ENCODE results near the gene TEX2.

DNA sequence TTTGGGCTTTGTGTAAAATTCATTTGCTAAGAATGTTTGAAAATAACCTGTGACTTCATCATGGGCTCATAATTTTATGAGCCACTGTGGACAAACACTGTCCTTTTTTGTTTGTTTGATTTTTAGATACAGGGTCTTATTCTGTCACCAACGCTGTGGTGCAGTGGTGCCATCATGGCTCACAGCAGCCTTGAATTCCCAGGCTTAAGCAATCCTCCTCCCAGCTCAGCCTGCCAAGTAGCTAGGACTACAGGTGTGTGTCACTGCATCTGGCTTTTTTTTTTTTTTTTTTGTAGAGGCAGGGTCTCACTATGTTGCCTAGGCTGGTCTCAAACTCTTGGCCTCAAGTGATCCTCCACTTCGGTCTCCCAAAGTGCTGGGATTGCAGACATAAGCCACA is 8.3 kb downstream of the TEX2 start:
- TF ChIP-seq, protein P1, sequence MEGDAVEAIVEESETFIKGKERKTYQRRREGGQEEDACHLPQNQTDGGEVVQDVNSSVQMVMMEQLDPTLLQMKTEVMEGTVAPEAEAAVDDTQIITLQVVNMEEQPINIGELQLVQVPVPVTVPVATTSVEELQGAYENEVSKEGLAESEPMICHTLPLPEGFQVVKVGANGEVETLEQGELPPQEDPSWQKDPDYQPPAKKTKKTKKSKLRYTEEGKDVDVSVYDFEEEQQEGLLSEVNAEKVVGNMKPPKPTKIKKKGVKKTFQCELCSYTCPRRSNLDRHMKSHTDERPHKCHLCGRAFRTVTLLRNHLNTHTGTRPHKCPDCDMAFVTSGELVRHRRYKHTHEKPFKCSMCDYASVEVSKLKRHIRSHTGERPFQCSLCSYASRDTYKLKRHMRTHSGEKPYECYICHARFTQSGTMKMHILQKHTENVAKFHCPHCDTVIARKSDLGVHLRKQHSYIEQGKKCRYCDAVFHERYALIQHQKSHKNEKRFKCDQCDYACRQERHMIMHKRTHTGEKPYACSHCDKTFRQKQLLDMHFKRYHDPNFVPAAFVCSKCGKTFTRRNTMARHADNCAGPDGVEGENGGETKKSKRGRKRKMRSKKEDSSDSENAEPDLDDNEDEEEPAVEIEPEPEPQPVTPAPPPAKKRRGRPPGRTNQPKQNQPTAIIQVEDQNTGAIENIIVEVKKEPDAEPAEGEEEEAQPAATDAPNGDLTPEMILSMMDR (IDR thresholded peaks at IDR 0.05; ENCODE audit: insufficient read depth, low read length), result no peak
- no peak for TF ChIP-seq POLR2AphosphoS5 (IDR thresholded peaks at IDR 0.05; ENCODE audit: low read depth)

Data from HL-60 (cell line).